ENCODE measurements around the gene COP1. TPM values are rescaled to one million over a fixed set of nuclear protein-coding genes. Genes with fewer than 3 reads are reported as not detected.

Gene COP1
- total RNA-seq, 1 donor from 2014 or later: 64.9 TPM

DNA sequence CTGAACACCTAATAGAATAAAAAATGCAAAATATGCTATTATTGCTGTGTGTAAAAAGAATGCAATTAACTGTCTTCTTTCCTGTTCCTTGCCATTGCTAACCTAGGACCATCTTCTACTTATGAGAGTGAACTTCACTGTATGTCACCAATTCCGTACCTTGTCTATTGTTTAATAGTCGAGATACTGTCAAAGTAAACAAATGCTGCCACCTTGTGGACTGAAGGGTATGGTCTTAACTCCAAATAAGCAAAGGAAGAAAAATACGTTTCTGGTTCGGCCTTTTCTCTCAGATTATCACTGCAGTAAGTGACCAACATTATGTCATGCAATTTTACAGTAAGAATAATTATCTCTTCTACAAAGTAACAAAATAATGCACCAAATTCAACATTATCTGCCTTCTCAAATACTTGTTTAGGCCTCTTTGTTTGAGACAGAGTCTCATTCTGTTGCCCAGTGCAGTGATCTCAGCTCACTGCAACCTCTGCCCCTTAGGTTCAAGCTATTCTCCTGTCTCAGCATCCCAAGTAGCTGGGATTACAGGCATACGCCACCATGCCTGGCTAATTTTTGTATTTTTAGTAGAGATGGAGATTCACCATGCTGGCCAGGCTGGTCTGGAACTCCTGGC is 133.4 kb downstream of the COP1 start:
- Mint-ChIP-seq H3K27me3 (ENCODE audit: unreplicated experiment) (peaks cover 2% of the 10 kb centered on the region), H3K4me3 (ENCODE audit: unreplicated experiment) (no peak overlapping the region), H3K9me3 (ENCODE audit: unreplicated experiment) (no peaks in the 10 kb centered on the region), H3K27ac (ENCODE audit: unreplicated experiment) (no peak overlapping the region), H3K4me1 (ENCODE audit: unreplicated experiment) (peaks cover 16% of the 10 kb centered on the region), H3K36me3 (ENCODE audit: low read depth, unreplicated experiment) (peaks cover 13% of the 10 kb centered on the region)
- DNase-seq (ENCODE audit: low spot score): peak; percentile 64
- TF ChIP-seq, protein P1, sequence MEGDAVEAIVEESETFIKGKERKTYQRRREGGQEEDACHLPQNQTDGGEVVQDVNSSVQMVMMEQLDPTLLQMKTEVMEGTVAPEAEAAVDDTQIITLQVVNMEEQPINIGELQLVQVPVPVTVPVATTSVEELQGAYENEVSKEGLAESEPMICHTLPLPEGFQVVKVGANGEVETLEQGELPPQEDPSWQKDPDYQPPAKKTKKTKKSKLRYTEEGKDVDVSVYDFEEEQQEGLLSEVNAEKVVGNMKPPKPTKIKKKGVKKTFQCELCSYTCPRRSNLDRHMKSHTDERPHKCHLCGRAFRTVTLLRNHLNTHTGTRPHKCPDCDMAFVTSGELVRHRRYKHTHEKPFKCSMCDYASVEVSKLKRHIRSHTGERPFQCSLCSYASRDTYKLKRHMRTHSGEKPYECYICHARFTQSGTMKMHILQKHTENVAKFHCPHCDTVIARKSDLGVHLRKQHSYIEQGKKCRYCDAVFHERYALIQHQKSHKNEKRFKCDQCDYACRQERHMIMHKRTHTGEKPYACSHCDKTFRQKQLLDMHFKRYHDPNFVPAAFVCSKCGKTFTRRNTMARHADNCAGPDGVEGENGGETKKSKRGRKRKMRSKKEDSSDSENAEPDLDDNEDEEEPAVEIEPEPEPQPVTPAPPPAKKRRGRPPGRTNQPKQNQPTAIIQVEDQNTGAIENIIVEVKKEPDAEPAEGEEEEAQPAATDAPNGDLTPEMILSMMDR (IDR thresholded peaks at IDR 0.05; ENCODE audit: unreplicated experiment): peak; percentile 81

DNA sequence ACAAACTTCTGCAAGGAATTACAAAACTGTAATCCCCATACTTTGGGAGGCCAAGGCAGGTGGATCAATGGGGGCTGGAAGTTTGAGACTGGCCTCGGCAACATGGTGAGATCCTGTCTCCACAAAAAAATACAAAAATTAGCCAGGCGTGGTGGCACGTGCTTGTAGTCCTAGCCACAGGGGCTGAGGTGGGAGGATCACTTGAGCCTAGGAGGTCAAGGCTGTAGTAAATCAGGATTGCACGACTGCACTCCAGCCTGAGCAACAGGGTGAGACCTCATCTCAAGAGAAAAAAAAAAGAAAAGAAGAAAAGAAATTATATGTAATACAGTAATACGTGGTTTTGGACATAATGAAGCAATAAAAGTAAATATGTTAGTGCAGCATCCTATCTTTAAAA is 138.2 kb downstream of the COP1 start:
- H3K9me3 Mint-ChIP-seq (ENCODE audit: unreplicated experiment): no peaks in the 10 kb centered on the region
- peaks cover 3% of the 10 kb centered on the region for H3K36me3 Mint-ChIP-seq (ENCODE audit: low read depth, unreplicated experiment)
- H3K4me1 Mint-ChIP-seq (ENCODE audit: unreplicated experiment): peaks cover 28% of the 10 kb centered on the region
- peaks cover 2% of the 10 kb centered on the region for H3K27me3 Mint-ChIP-seq (ENCODE audit: unreplicated experiment)
- H3K27ac Mint-ChIP-seq (ENCODE audit: unreplicated experiment): no peak overlapping the region
- TF ChIP-seq, protein P1 (IDR thresholded peaks at IDR 0.05; ENCODE audit: unreplicated experiment): no peak
- no peak for DNase-seq (ENCODE audit: low spot score)
- no peak overlapping the region for H3K4me3 Mint-ChIP-seq (ENCODE audit: unreplicated experiment)

DNA sequence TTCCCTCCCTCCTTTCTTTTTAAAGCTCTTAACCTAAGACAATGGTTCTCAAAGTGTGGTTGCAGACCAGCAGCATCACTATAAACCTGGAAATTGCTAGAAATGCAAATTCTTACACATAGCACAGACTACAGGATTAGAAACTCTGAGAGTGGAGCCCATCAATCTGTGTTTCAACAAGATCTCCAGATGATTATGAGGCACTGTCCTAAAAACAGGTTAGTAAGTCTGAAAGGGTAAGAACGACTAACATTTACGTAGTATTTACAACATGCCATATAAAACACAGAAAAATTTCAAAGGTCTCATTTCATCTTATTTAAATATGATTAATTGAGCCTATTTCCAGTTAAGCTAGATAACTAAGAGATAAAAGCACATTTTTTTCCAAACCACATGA is 138.8 kb downstream of the COP1 start:
- DNase-seq (ENCODE audit: low spot score): no peak
- Mint-ChIP-seq H3K4me1 (ENCODE audit: unreplicated experiment) (peaks cover 28% of the 10 kb centered on the region), H3K9me3 (ENCODE audit: unreplicated experiment) (no peaks in the 10 kb centered on the region), H3K27me3 (ENCODE audit: unreplicated experiment) (peaks cover 2% of the 10 kb centered on the region), H3K4me3 (ENCODE audit: unreplicated experiment) (no peak overlapping the region), H3K36me3 (ENCODE audit: low read depth, unreplicated experiment) (peaks cover 3% of the 10 kb centered on the region), H3K27ac (ENCODE audit: unreplicated experiment) (no peak overlapping the region)
- TF ChIP-seq, protein P1 (IDR thresholded peaks at IDR 0.05; ENCODE audit: unreplicated experiment): no peak

DNA sequence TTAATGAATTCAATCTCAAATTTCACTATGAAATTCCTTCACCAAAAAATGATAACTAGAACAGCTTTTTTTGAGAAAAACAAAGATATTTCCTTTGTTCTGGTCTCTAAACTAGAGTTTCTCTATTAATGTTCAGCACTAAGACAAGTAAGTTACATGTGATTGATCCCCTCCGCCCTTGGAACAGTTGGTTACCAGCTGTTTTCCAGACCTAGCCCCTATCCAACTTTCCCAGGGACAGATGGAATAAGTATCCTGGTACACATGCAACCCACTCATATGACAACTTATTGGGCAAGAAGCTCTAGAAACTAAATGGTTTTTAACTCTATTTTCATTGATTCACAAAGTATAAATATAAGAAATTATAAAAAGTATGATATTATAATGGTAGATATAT is 140.4 kb downstream of the COP1 start:
- H3K27ac Mint-ChIP-seq (ENCODE audit: unreplicated experiment): no peak overlapping the region
- H3K27me3 Mint-ChIP-seq (ENCODE audit: unreplicated experiment): peaks cover 2% of the 10 kb centered on the region
- no peak overlapping the region for H3K4me3 Mint-ChIP-seq (ENCODE audit: unreplicated experiment)
- H3K9me3 Mint-ChIP-seq (ENCODE audit: unreplicated experiment): no peaks in the 10 kb centered on the region
- no peak for DNase-seq (ENCODE audit: low spot score)
- TF ChIP-seq, protein P1 (IDR thresholded peaks at IDR 0.05; ENCODE audit: unreplicated experiment): no peak
- peaks cover 21% of the 10 kb centered on the region for H3K4me1 Mint-ChIP-seq (ENCODE audit: unreplicated experiment)
- peaks cover 3% of the 10 kb centered on the region for H3K36me3 Mint-ChIP-seq (ENCODE audit: low read depth, unreplicated experiment)

DNA sequence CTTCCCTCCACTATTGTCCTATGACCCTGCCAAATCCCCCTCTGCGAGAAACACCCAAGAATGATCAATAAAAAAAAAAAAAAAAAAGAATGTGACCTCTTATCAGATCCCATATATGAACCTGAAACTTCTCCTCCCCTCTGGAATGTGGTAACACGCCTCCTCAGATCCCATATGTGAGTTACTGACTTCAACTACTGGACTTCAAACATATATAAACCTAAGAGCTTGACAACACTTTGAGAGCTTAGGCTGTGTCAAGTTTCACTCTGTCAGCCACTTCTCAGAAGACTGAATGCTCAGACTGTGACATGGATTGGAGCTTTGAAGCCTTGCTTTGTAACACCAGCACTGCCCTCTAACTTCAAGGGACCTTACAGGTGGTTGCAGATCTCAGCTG is 148.4 kb downstream of the COP1 start:
- no peak for DNase-seq (ENCODE audit: low spot score)
- TF ChIP-seq, protein P1 (IDR thresholded peaks at IDR 0.05; ENCODE audit: unreplicated experiment): no peak
- Mint-ChIP-seq H3K4me1 (ENCODE audit: unreplicated experiment) (no peaks in the 10 kb centered on the region), H3K9me3 (ENCODE audit: unreplicated experiment) (no peaks in the 10 kb centered on the region), H3K27me3 (ENCODE audit: unreplicated experiment) (no peaks in the 10 kb centered on the region), H3K27ac (ENCODE audit: unreplicated experiment) (no peak overlapping the region), H3K4me3 (ENCODE audit: unreplicated experiment) (no peak overlapping the region), H3K36me3 (ENCODE audit: low read depth, unreplicated experiment) (no peaks in the 10 kb centered on the region)

All from endothelial cell (in vitro differentiated cells).